B cell (primary cell): Measurements from ENCODE around the gene SGSH. TPM values are rescaled to one million over a fixed set of nuclear protein-coding genes. Genes with fewer than 3 reads are reported as not detected.

Source experiments
- ATAC-seq: fragments of 200-7000 bp; cut with Tn5 transposase; one replicate; pipeline ENCODE4 v1.10.0; 2021; ENCODE audit warnings: low read depth, mild to moderate bottlenecking, moderate number of reproducible peaks, moderate library complexity
- CTCF ChIA-PET: fragments of 350-600 bp; sonication (Branson Sonifier 250); formaldehyde crosslinking; loops from one replicate; lab custom pipeline; 2021; ENCODE audit warnings: antibody characterized with exemption, inconsistent platforms; lab: Charles Lee
- POLR2A ChIA-PET: fragments of 350-600 bp; sonication (Branson Sonifier 250); formaldehyde crosslinking; loops from one replicate; lab custom pipeline; 2021; ENCODE audit warnings: antibody characterized with exemption; lab: Charles Lee
- DNase-seq: peaks from one replicate; pipeline ENCODE4 v3.0.0; 2013
- H2AFZ ChIP-seq: 2 replicates; pipeline ENCODE4 v1.6.1; 2012; ENCODE audit warnings: mild to moderate bottlenecking, low read depth, low read length; ENCODE audit not compliant: insufficient read depth, poor library complexity, severe bottlenecking
- H3K27ac ChIP-seq, 2 donors: 1 replicate in 1 of 2; 2 replicates in 1 of 2; pipeline ENCODE4 v1.5.1; 2012 to 2013; ENCODE audit warnings: low read length in 2 of 2, mild to moderate bottlenecking in 2 of 2, moderate library complexity in 1 of 2
- H3K27me3 ChIP-seq, 4 experiments: fragments of 200-600 bp in 1 of 4; sonication (generic) in 1 of 4; replicated peaks in 1 of 4; 1 replicate in 2 of 4; 2 replicates in 2 of 4; pipeline versions ENCODE4 v1.6.1 to v1.7.0; 2013 to 2016; ENCODE audit warnings: low read length in 3 of 4, mild to moderate bottlenecking in 2 of 4, mixed read lengths in 1 of 4, moderate library complexity in 1 of 4; ENCODE audit not compliant: insufficient read depth in 4 of 4, control insufficient read depth in 3 of 4; ENCODE audit errors: control extremely low read depth in 1 of 4
- H3K36me3 ChIP-seq, 2 experiments: replicated peaks in 1 of 2; 1 replicate in 1 of 2; 2 replicates in 1 of 2; pipeline versions ENCODE4 v1.6.1 to v1.7.1; 2013; ENCODE audit warnings: low read length in 1 of 2; ENCODE audit not compliant: insufficient read depth in 2 of 2, control insufficient read depth in 1 of 2; ENCODE audit errors: control extremely low read depth in 1 of 2, extremely low read depth in 1 of 2
- H3K4me1 ChIP-seq, 2 donors: fragments of 200-600 bp in 1 of 2; sonication (generic) in 1 of 2; 1 replicate in 1 of 2; 2 replicates in 1 of 2; pipeline versions ENCODE4 v1.5.1 to v1.6.1; 2013 to 2017; ENCODE audit warnings: low read length in 2 of 2; ENCODE audit not compliant: control insufficient read depth in 2 of 2, insufficient read depth in 2 of 2
- H3K4me2 ChIP-seq: replicated peaks from 2 replicates; pipeline ENCODE3; 2012; ENCODE audit warnings: mild to moderate bottlenecking, low read depth, low read length; ENCODE audit not compliant: poor library complexity, severe bottlenecking
- H3K4me3 ChIP-seq, 5 experiments: fragments of 200-600 bp in 1 of 5; sonication (generic) in 1 of 5; 1 replicate in 3 of 5; 2 replicates in 2 of 5; pipeline versions ENCODE4 v1.5.1 to v1.7.0; 2011 to 2016; ENCODE audit warnings: low read length in 4 of 5, mild to moderate bottlenecking in 4 of 5, low read depth in 2 of 5, control low read depth in 1 of 5, moderate library complexity in 1 of 5; ENCODE audit not compliant: insufficient read depth in 1 of 5; ENCODE audit errors: control extremely low read depth in 1 of 5, extremely low read depth in 1 of 5
- H3K79me2 ChIP-seq: fragments of 200-600 bp; sonication (generic); one replicate; pipeline ENCODE4 v1.6.0; 2016; ENCODE audit warnings: low read length; ENCODE audit not compliant: control insufficient read depth, insufficient read depth
- H3K9ac ChIP-seq: fragments of 200-600 bp; sonication (generic); 2 replicates; pipeline ENCODE4 v1.6.1; 2017; ENCODE audit warnings: mild to moderate bottlenecking, low read length, moderate library complexity
- H3K9me3 ChIP-seq, 3 donors: one replicate each; pipeline versions ENCODE4 v1.6.1 to v1.7.1; 2013; ENCODE audit warnings: low read length in 2 of 3; ENCODE audit not compliant: control insufficient read depth in 2 of 3, insufficient read depth in 1 of 3; ENCODE audit errors: control extremely low read depth in 1 of 3
- H4K20me1 ChIP-seq: 2 replicates; pipeline ENCODE4 v1.6.0; 2012; ENCODE audit warnings: mild to moderate bottlenecking, low read length; ENCODE audit not compliant: insufficient read depth, control insufficient read depth, poor library complexity, severe bottlenecking
- H3K27ac Mint-ChIP-seq: one replicate; pipeline ENCODE4 v1.8.0; 2021; ENCODE audit warnings: mixed read lengths
- H3K27me3 Mint-ChIP-seq: one replicate; pipeline ENCODE4 v1.8.0; 2021; ENCODE audit warnings: mixed read lengths
- H3K4me1 Mint-ChIP-seq: one replicate; pipeline ENCODE4 v1.8.0; 2021; ENCODE audit warnings: mixed read lengths
- H3K4me3 Mint-ChIP-seq: one replicate; pipeline ENCODE4 v1.8.0; 2021; ENCODE audit warnings: mixed read lengths
- H3K9me3 Mint-ChIP-seq: one replicate; pipeline ENCODE4 v1.8.0; 2022; ENCODE audit warnings: mixed read lengths; ENCODE audit not compliant: insufficient read depth
- CTCF ChIP-seq: fragments of 200-600 bp; IDR thresholded peaks from one replicate; pipeline ENCODE4 v1.8.0; 2022; ENCODE audit warnings: antibody characterized with exemption, mild to moderate bottlenecking
- EZH2 ChIP-seq: IDR thresholded peaks from 2 replicates; pipeline ENCODE4 v1.6.1; 2012; ENCODE audit warnings: borderline replicate concordance, low read depth, mild to moderate bottlenecking, moderate library complexity, low read length; ENCODE audit not compliant: insufficient read depth, poor library complexity, severe bottlenecking
- WGBS: methylation state at CpG from one replicate; pipeline ENCODE4 v1.1.5; 2013; ENCODE audit warnings: missing lambda C conversion rate; ENCODE audit not compliant: insufficient coverage; 5-methylcytosine and 5-hydroxymethylcytosine counted together
- intact Hi-C: fragments of 100-400 bp; cut with micrococcal nuclease; formaldehyde crosslinking; loops from one replicate; pipeline ENCODE4 v1.10.0; 2022
- polyA plus RNA-seq: library from polyadenylated mRNA; depleted of rRNA; stranded (reverse); fragments of >200 nt; gene quantifications from 2 replicates; pipeline ENCODE4 v1.2.3, GENCODE V29; 2012
- total RNA-seq, 2 donors: library from RNA; stranded (reverse); fragments of 120-200 nt in 1 of 2; gene quantifications; 1 replicate in 1 of 2; 2 replicates in 1 of 2; pipeline versions ENCODE4 v1.2.3 to v1.2.4, GENCODE V29; 2013 to 2022

The SGSH gene
- total and polyA plus RNA-seq, 2 donors (not counting 1 experiment from before 2014, with no cell fraction given): 44.5 to 83.7 TPM

GRCh38 chr17:80171681-80172080 is 48.5 kb downstream of the SGSH start:
- CTCF ChIA-PET: no interaction called here
- Histone ChIP-seq H4K20me1 (no peaks in the 10 kb centered on the region), H3K27me3 (peaks cover 0 to 9% (median 0%) of the 10 kb centered on the region in 4 experiments), H3K27ac (no peak overlapping the region), H3K79me2 (no peaks in the 10 kb centered on the region), H3K9ac (no peak overlapping the region), H2AFZ (no peak overlapping the region), H3K9me3 (peaks cover 0 to 3% (median 0%) of the 10 kb centered on the region in 3 donors), H3K36me3 (no peaks in the 10 kb centered on the region), H3K4me2 (no peak overlapping the region), H3K4me1 (no peaks in the 10 kb centered on the region), H3K4me3 (no peak overlapping the region)
- intact Hi-C loops: no loop called here
- 96% methylated on average over 7 of the region's 7 CpGs for WGBS
- Mint-ChIP-seq H3K4me1 (no peaks in the 10 kb centered on the region), H3K4me3 (no peak overlapping the region), H3K9me3 (no peaks in the 10 kb centered on the region), H3K27me3 (peaks cover 9% of the 10 kb centered on the region), H3K27ac (no peak overlapping the region)
- no peak for ATAC-seq
- POLR2A ChIA-PET: no interaction called here
- TF ChIP-seq CTCF: no peak
- TF ChIP-seq EZH2: no peak
- no peak for DNase-seq

- ChIA-PET CTCF (no interaction called here), POLR2A (no interaction called here)
- Histone ChIP-seq H3K4me3 (no peak within 1 kb of the TSS), H4K20me1 (no peaks in the 10 kb centered on the region), H3K36me3 (no peaks in the 10 kb centered on the region), H2AFZ (no peak within 1 kb of the TSS), H3K4me2 (no peak within 1 kb of the TSS), H3K79me2 (no peaks in the 10 kb centered on the region), H3K9ac (no peak within 1 kb of the TSS), H3K4me1 (no peaks in the 10 kb centered on the region), H3K27me3 (peaks cover 0 to 9% (median 0%) of the 10 kb centered on the region in 4 experiments), H3K9me3 (peaks cover 0 to 3% (median 0%) of the 10 kb centered on the region in 3 donors), H3K27ac (no peak within 1 kb of the TSS)
- no peak within 1 kb of the TSS for H3K4me3 Mint-ChIP-seq
- H3K4me1 Mint-ChIP-seq: no peaks in the 10 kb centered on the region
- ATAC-seq (no peak), DNase-seq (no peak)
- H3K9me3 Mint-ChIP-seq: no peaks in the 10 kb centered on the region
- 87% methylated on average over 18 of the region's 19 CpGs for WGBS
- no peak within 1 kb of the TSS for H3K27ac Mint-ChIP-seq
- H3K27me3 Mint-ChIP-seq: peaks cover 9% of the 10 kb centered on the region
- TF ChIP-seq EZH2: no peak
- no peak for TF ChIP-seq CTCF
- intact Hi-C loops: no loop called here
Observed at GRCh38 chr17:80169784-80170500, 50.2 kb downstream of the SGSH start, which contains the start of gene CARD14. CARD14 (plus strand) TSS chr17:80170030; CDS start chr17:80181439, 11,409 bp downstream.
